HUES48 (cell line): Measurements from ENCODE around the gene HSPD1.

Source experiments
- H3K27ac ChIP-seq: one replicate; pipeline ENCODE4 v1.7.0; 2013; ENCODE audit warnings: low read depth, low read length, inconsistent platforms
- H3K27me3 ChIP-seq: 2 replicates; pipeline ENCODE4 v1.6.1; 2013; ENCODE audit warnings: mild to moderate bottlenecking, low read length; ENCODE audit not compliant: control insufficient read depth, insufficient read depth
- H3K36me3 ChIP-seq: 2 replicates; pipeline ENCODE4 v1.6.1; 2013; ENCODE audit warnings: low read length; ENCODE audit not compliant: control insufficient read depth, insufficient read depth
- H3K4me1 ChIP-seq: 2 replicates; pipeline ENCODE4 v1.6.1; 2013; ENCODE audit warnings: mild to moderate bottlenecking, low read length; ENCODE audit not compliant: control insufficient read depth, insufficient read depth
- H3K4me3 ChIP-seq: 2 replicates; pipeline ENCODE4 v1.5.1; 2013; ENCODE audit warnings: mild to moderate bottlenecking, low read depth, low read length
- H3K9ac ChIP-seq: 2 replicates; pipeline ENCODE4 v1.6.1; 2013; ENCODE audit warnings: mild to moderate bottlenecking, low read depth, low read length, moderate library complexity
- H3K9me3 ChIP-seq: 2 replicates; pipeline ENCODE4 v1.6.1; 2013; ENCODE audit warnings: low read length; ENCODE audit not compliant: control insufficient read depth, insufficient read depth

HSPD1 gene

GRCh38 chr2:197514754-197515153, 15.1 kb upstream of the HSPD1 start:
- peaks cover 14% of the 10 kb centered on the region for H3K4me1 ChIP-seq
- H3K27ac ChIP-seq: peak overlapping the region; percentile 85
- no peaks in the 10 kb centered on the region for H3K36me3 ChIP-seq
- no peak overlapping the region for H3K9ac ChIP-seq
- no peaks in the 10 kb centered on the region for H3K27me3 ChIP-seq
- H3K4me3 ChIP-seq: peak overlapping the region; percentile 94
- no peaks in the 10 kb centered on the region for H3K9me3 ChIP-seq

- peaks cover 14% of the 10 kb centered on the region for H3K4me1 ChIP-seq
- no peak overlapping the region for H3K27ac ChIP-seq
- H3K4me3 ChIP-seq: no peak overlapping the region
- no peaks in the 10 kb centered on the region for H3K36me3 ChIP-seq
- no peak overlapping the region for H3K9ac ChIP-seq
- no peaks in the 10 kb centered on the region for H3K27me3 ChIP-seq
- H3K9me3 ChIP-seq: no peaks in the 10 kb centered on the region
These were observed 14.3 kb upstream of the HSPD1 start for GRCh38 chr2:197513915-197514314.

GRCh38 chr2:197506658-197507057, 7.0 kb upstream of the HSPD1 start:
- Histone ChIP-seq H3K27me3 (no peaks in the 10 kb centered on the region), H3K9ac (no peak overlapping the region), H3K4me1 (peaks cover 5% of the 10 kb centered on the region; the same call in 1 of the 2 replicates), H3K36me3 (peaks cover 36% of the 10 kb centered on the region), H3K27ac (no peak overlapping the region), H3K9me3 (no peaks in the 10 kb centered on the region), H3K4me3 (no peak overlapping the region)

GRCh38 chr2:197504512-197504911, 4.9 kb upstream of the HSPD1 start:
- H3K9me3 ChIP-seq: no peaks in the 10 kb centered on the region
- no peak overlapping the region for H3K27ac ChIP-seq
- H3K9ac ChIP-seq: no peak overlapping the region
- H3K4me1 ChIP-seq: peaks cover 5% of the 10 kb centered on the region; the same call in 1 of the 2 replicates
- H3K27me3 ChIP-seq: no peaks in the 10 kb centered on the region
- H3K4me3 ChIP-seq: no peak overlapping the region
- H3K36me3 ChIP-seq: peaks cover 41% of the 10 kb centered on the region

GRCh38 chr2:197504000-197504399, 4.4 kb upstream of the HSPD1 start:
- Histone ChIP-seq H3K4me1 (peaks cover 5% of the 10 kb centered on the region; the same call in 1 of the 2 replicates), H3K9me3 (no peaks in the 10 kb centered on the region), H3K27me3 (no peaks in the 10 kb centered on the region), H3K9ac (no peak overlapping the region), H3K27ac (peak overlapping the region; percentile 35), H3K36me3 (peaks cover 41% of the 10 kb centered on the region), H3K4me3 (no peak overlapping the region)

GRCh38 chr2:197502685-197503084, 3.0 kb upstream of the HSPD1 start:
- no peak overlapping the region for H3K9ac ChIP-seq
- H3K4me1 ChIP-seq: peaks cover 12% of the 10 kb centered on the region
- no peak overlapping the region for H3K27ac ChIP-seq
- H3K4me3 ChIP-seq: peak overlapping the region; percentile 88
- no peaks in the 10 kb centered on the region for H3K9me3 ChIP-seq
- no peaks in the 10 kb centered on the region for H3K27me3 ChIP-seq
- H3K36me3 ChIP-seq: peaks cover 52% of the 10 kb centered on the region

GRCh38 chr2:197502201-197502600, 2.6 kb upstream of the HSPD1 start:
- H3K9ac ChIP-seq: no peak overlapping the region
- peaks cover 57% of the 10 kb centered on the region for H3K36me3 ChIP-seq
- no peak overlapping the region for H3K27ac ChIP-seq
- peak overlapping the region; percentile 88 for H3K4me3 ChIP-seq
- H3K9me3 ChIP-seq: no peaks in the 10 kb centered on the region
- H3K27me3 ChIP-seq: no peaks in the 10 kb centered on the region
- H3K4me1 ChIP-seq: peaks cover 17% of the 10 kb centered on the region

- Histone ChIP-seq H3K9ac (peak overlapping the region; percentile 93), H3K9me3 (no peaks in the 10 kb centered on the region), H3K4me1 (peaks cover 21% of the 10 kb centered on the region), H3K36me3 (peaks cover 69% of the 10 kb centered on the region), H3K4me3 (peak overlapping the region; percentile 88), H3K27ac (peak overlapping the region; percentile 98), H3K27me3 (no peaks in the 10 kb centered on the region)
These were observed 977 bp upstream of the HSPD1 start for GRCh38 chr2:197500503-197501131.

- no peaks in the 10 kb centered on the region for H3K27me3 ChIP-seq
- peak overlapping the region; percentile 93 for H3K9ac ChIP-seq
- H3K4me1 ChIP-seq: peaks cover 21% of the 10 kb centered on the region
- peaks cover 76% of the 10 kb centered on the region for H3K36me3 ChIP-seq
- H3K9me3 ChIP-seq: no peaks in the 10 kb centered on the region
- peak overlapping the region; percentile 88 for H3K4me3 ChIP-seq
- peak overlapping the region; percentile 98 for H3K27ac ChIP-seq
These were observed 575 bp downstream of the HSPD1 start for GRCh38 chr2:197498937-197499593.

GRCh38 chr2:197498235-197498936, 1.3 kb downstream of the HSPD1 start:
- Histone ChIP-seq H3K36me3 (peaks cover 76% of the 10 kb centered on the region), H3K27me3 (no peaks in the 10 kb centered on the region), H3K9ac (peak overlapping the region; percentile 93), H3K4me3 (peak overlapping the region; percentile 88), H3K27ac (peak overlapping the region; percentile 98), H3K9me3 (no peaks in the 10 kb centered on the region), H3K4me1 (peaks cover 21% of the 10 kb centered on the region)

- Histone ChIP-seq H3K9ac (peak overlapping the region; percentile 93), H3K36me3 (peaks cover 76% of the 10 kb centered on the region), H3K27ac (peak overlapping the region; percentile 7), H3K27me3 (no peaks in the 10 kb centered on the region), H3K4me3 (peak overlapping the region; percentile 88), H3K9me3 (no peaks in the 10 kb centered on the region), H3K4me1 (peaks cover 21% of the 10 kb centered on the region)
These were observed 2.3 kb downstream of the HSPD1 start for GRCh38 chr2:197497326-197497725.
